ENCODE measurements around the gene TAS2R60. TPM values are rescaled to one million over a fixed set of nuclear protein-coding genes. Genes with fewer than 3 reads are reported as not detected.

Gene TAS2R60
- total RNA-seq, 1 experiment from 2014 or later: not detected

- no peak overlapping the region for H3K23ac ChIP-seq (ENCODE audit: insufficient read length, low read depth, low read length)
- no peak overlapping the region for H4K91ac ChIP-seq (ENCODE audit: insufficient read length, low read depth, low read length)
- no peak overlapping the region for H3T11ph ChIP-seq (ENCODE audit: low read length)
- Mint-ChIP-seq H3K9me3 (no peaks in the 10 kb centered on the region), H3K4me1 (peaks cover 4% of the 10 kb centered on the region in 2 experiments; a peak in 2 of 4 replicates), H3K4me3 (no peak overlapping the region), H3K27ac (no peak overlapping the region), H3K36me3 (ENCODE audit: insufficient read depth in 1 of 3, low read depth in 3 of 3) (peaks cover 0 to 2% (median 0%) of the 10 kb centered on the region in 3 experiments; a peak in 2 of 7 replicates), H3K27me3 (ENCODE audit: low read depth) (no peaks in the 10 kb centered on the region; the same call in 1 of the 2 replicates)
- H3K79me2 ChIP-seq (ENCODE audit: insufficient read depth, low read length): no peaks in the 10 kb centered on the region
- no peak overlapping the region for H3K27ac ChIP-seq (ENCODE audit: insufficient read length, low read depth, low read length)
- H3K27me3 ChIP-seq (ENCODE audit: insufficient read depth, low read length): no peaks in the 10 kb centered on the region
- no peak overlapping the region for H2BK20ac ChIP-seq (ENCODE audit: low read depth, low read length, poor library complexity, severe bottlenecking)
- no peak overlapping the region for H2BK15ac ChIP-seq (ENCODE audit: low read depth, low read length)
- no peak overlapping the region for H3K9ac ChIP-seq (ENCODE audit: extremely low read depth, insufficient read length, low read length)
- no peak overlapping the region for H4K5ac ChIP-seq (ENCODE audit: insufficient read length, low read depth, low read length)
- no peak overlapping the region for H3K56ac ChIP-seq (ENCODE audit: insufficient read length, low read depth, low read length)
- H3K18ac ChIP-seq (ENCODE audit: insufficient read length, low read depth, low read length): no peak overlapping the region
- no peak overlapping the region for H3K4me2 ChIP-seq (ENCODE audit: insufficient read depth, insufficient read length, low read length)
- no peak overlapping the region for H3K4ac ChIP-seq (ENCODE audit: low read depth, low read length)
- H2BK12ac ChIP-seq (ENCODE audit: insufficient read length, low read depth, low read length): no peak overlapping the region
- no CpG with 5 or more reads among the region's 1 CpG for WGBS (ENCODE audit: extremely low coverage, insufficient read length, low lambda C conversion rate)
- no peaks in the 10 kb centered on the region for H3K79me1 ChIP-seq (ENCODE audit: insufficient read depth, low read depth, low read length, poor library complexity, severe bottlenecking)
- H3K4me1 ChIP-seq (ENCODE audit: insufficient read depth, low read length): no peaks in the 10 kb centered on the region
- no peaks in the 10 kb centered on the region for H4K20me1 ChIP-seq (ENCODE audit: control insufficient read depth, insufficient read depth, insufficient read length)
- H3K14ac ChIP-seq (ENCODE audit: insufficient read depth, low read length): no peak overlapping the region
- H2AFZ ChIP-seq (ENCODE audit: low read length): no peak overlapping the region
- TF ChIP-seq, protein P1, sequence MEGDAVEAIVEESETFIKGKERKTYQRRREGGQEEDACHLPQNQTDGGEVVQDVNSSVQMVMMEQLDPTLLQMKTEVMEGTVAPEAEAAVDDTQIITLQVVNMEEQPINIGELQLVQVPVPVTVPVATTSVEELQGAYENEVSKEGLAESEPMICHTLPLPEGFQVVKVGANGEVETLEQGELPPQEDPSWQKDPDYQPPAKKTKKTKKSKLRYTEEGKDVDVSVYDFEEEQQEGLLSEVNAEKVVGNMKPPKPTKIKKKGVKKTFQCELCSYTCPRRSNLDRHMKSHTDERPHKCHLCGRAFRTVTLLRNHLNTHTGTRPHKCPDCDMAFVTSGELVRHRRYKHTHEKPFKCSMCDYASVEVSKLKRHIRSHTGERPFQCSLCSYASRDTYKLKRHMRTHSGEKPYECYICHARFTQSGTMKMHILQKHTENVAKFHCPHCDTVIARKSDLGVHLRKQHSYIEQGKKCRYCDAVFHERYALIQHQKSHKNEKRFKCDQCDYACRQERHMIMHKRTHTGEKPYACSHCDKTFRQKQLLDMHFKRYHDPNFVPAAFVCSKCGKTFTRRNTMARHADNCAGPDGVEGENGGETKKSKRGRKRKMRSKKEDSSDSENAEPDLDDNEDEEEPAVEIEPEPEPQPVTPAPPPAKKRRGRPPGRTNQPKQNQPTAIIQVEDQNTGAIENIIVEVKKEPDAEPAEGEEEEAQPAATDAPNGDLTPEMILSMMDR (conservative IDR thresholded peaks at IDR 0.05): no peak
- H4K8ac ChIP-seq (replicated peaks; ENCODE audit: insufficient read length, low read depth, low read length): no peak overlapping the region
- H2BK120ac ChIP-seq (ENCODE audit: low read depth, low read length, poor library complexity, severe bottlenecking): no peak overlapping the region
- H2AK5ac ChIP-seq (ENCODE audit: insufficient read length, low read length): no peak overlapping the region
- no peak overlapping the region for H2BK5ac ChIP-seq (ENCODE audit: insufficient read length, low read length)
- DNase-seq: no peak
- no peaks in the 10 kb centered on the region for H3K9me3 ChIP-seq (ENCODE audit: control insufficient read depth, low read depth, low read length)
- no peaks in the 10 kb centered on the region for H3K23me2 ChIP-seq (ENCODE audit: insufficient read length, low read depth, low read length, poor library complexity, severe bottlenecking)
Observed at GRCh38 chr7:143454091-143454680, 10.9 kb downstream of the TAS2R60 start.
